Peyer's patch (tissue), 4 donors: Measurements from ENCODE around the gene PCCB.

Source experiments
- CTCF ChIP-seq, 6 experiments: fragments of 450-650 bp in 4 of 6; fragments of 200-600 bp in 2 of 6; sonication (generic) in 1 of 6; IDR thresholded peaks; one replicate each; pipeline ENCODE4 v1.5.1; 2017 to 2019; ENCODE audit warnings: antibody characterized with exemption in 6 of 6, mild to moderate bottlenecking in 3 of 6, moderate library complexity in 1 of 6
- POLR2A ChIP-seq, 2 donors: fragments of 450-650 bp; IDR thresholded peaks; one replicate each; pipeline ENCODE4 v1.5.1; 2017; ENCODE audit warnings: antibody characterized with exemption in 2 of 2, mild to moderate bottlenecking in 2 of 2, moderate library complexity in 2 of 2

GRCh38 chr3:136258199-136258598 is 8.1 kb downstream of the PCCB start:
- TF ChIP-seq POLR2A (IDR thresholded peaks at IDR 0.05) (no peak), CTCF (IDR thresholded peaks at IDR 0.05) (no peak)
